GM08714 (cell line): ENCODE data around the gene THADA.
A peak's percentile ranks its signal among the peaks of the same experiment; 100 is the strongest.

Source experiments
- H3K4me3 ChIP-seq: fragments of 200-500 bp; sonication (Bioruptor generic); 2 replicates; pipeline ENCODE4 v1.5.1; 2014; ENCODE audit warnings: mild to moderate bottlenecking, low read length, inconsistent platforms
- ZNF274 ChIP-seq: IDR thresholded peaks from 2 replicates; pipeline ENCODE4 v1.6.1; 2012; ENCODE audit warnings: mild to moderate bottlenecking, low read depth, low read length

THADA gene

GRCh38 chr2:43389581-43390466 lies 206.0 kb downstream of the THADA start:
- no peak overlapping the region for H3K4me3 ChIP-seq

GRCh38 chr2:43388371-43388770 lies 207.5 kb downstream of the THADA start:
- no peak for TF ChIP-seq ZNF274

More at GRCh38 chr2:43389581-43390466, 206.0 kb downstream of the THADA start:
- no peak for TF ChIP-seq ZNF274

GRCh38 chr2:43387092-43388062 lies 208.5 kb downstream of the THADA start:
- H3K4me3 ChIP-seq: peak overlapping the region; percentile 53; the same call in 1 of the 2 replicates
- TF ChIP-seq ZNF274: no peak

More at GRCh38 chr2:43388371-43388770, 207.5 kb downstream of the THADA start:
- no peak overlapping the region for H3K4me3 ChIP-seq

GRCh38 chr2:43386679-43387078 lies 209.2 kb downstream of the THADA start:
- H3K4me3 ChIP-seq: peak overlapping the region; percentile 48; the same call in 1 of the 2 replicates

DNA sequence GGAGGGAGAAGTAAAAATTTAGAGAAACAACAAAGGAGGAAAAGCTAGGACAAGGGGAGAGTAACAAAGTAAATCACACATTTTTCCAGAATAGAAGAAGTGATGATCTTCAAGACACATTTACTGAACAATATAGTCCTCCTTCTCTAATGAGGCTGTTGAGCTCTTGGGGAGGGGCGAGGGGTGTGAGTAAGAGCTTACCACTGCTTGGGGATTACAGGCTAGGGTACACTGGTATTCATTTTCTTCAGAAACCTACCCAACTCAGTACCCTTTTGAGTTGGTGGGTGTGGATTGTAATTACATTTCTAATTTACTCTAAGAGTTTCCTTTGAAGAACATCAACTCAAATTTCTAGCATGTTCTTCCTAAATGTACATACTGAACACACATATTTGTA lies 211.7 kb downstream of the THADA start:
- H3K4me3 ChIP-seq: no peak overlapping the region
- no peak for TF ChIP-seq ZNF274

GRCh38 chr2:43383533-43383932 lies 212.3 kb downstream of the THADA start:
- H3K4me3 ChIP-seq: no peak overlapping the region
- no peak for TF ChIP-seq ZNF274

GRCh38 chr2:43379494-43379893 lies 216.3 kb downstream of the THADA start:
- no peak for TF ChIP-seq ZNF274
- H3K4me3 ChIP-seq: no peak overlapping the region

GRCh38 chr2:43377327-43377726 lies 218.5 kb downstream of the THADA start:
- no peak overlapping the region for H3K4me3 ChIP-seq
- TF ChIP-seq ZNF274: no peak

GRCh38 chr2:43376523-43377198 lies 219.2 kb downstream of the THADA start:
- H3K4me3 ChIP-seq: no peak overlapping the region
- no peak for TF ChIP-seq ZNF274

- H3K4me3 ChIP-seq: no peak overlapping the region
- TF ChIP-seq ZNF274: no peak
Observed at GRCh38 chr2:43375746-43376522, 219.9 kb downstream of the THADA start.

DNA sequence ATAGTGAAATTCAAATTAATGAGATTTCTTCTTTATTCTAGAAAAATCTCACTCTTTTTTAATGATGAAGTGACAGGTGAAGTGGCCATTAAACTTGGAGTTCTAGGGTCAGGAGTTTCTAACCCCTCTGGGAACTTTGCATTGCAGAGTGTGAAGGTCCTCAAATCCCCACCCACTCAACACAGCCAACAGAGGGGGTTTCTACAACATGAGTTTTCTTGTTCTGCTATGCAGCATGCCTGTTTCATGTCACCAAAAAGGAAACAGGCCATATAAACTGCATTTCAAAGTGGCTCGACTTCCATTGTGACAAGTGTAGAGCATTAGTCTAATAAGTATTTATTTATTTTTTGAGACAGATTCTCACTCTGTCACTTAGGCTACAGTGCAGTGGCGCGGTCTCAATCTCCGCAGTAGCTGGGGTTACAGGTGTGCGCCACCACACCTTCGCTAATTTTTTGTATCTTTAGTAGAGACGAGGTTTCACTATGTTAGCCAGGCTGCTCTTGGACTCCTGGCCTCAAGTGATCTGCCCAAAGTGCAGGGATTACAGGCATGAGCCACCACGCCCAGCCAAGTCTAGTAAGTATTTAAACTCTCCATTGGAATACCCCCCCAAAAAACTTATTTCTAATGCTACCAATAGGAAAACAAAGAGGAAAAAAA lies 223.3 kb downstream of the THADA start:
- H3K4me3 ChIP-seq: no peak overlapping the region
- no peak for TF ChIP-seq ZNF274

- H3K4me3 ChIP-seq: no peak overlapping the region
- no peak for TF ChIP-seq ZNF274
Observed at GRCh38 chr2:43370705-43371104, 225.1 kb downstream of the THADA start.

DNA sequence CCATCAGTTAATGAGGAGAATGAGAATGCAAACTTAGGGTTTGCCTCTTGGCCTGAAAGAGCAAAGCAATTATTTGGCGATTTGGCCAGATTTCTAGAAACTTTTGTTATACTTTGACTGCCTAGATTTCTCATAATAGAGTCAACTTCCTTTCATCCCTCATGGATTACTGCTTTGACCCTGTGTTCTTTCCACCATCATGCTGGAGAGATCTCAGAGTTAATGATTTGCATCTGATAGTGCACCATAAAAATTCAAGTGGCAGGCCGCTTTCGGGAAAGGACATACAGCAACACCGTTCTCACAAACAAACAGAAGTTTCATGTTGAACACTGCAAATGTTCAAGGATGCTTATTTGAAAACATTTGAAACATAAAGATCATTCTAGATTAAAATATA lies 225.7 kb downstream of the THADA start:
- no peak for TF ChIP-seq ZNF274
- H3K4me3 ChIP-seq: no peak overlapping the region
